ENCODE data around the gene DNAH3.

- TF ChIP-seq, protein P1, sequence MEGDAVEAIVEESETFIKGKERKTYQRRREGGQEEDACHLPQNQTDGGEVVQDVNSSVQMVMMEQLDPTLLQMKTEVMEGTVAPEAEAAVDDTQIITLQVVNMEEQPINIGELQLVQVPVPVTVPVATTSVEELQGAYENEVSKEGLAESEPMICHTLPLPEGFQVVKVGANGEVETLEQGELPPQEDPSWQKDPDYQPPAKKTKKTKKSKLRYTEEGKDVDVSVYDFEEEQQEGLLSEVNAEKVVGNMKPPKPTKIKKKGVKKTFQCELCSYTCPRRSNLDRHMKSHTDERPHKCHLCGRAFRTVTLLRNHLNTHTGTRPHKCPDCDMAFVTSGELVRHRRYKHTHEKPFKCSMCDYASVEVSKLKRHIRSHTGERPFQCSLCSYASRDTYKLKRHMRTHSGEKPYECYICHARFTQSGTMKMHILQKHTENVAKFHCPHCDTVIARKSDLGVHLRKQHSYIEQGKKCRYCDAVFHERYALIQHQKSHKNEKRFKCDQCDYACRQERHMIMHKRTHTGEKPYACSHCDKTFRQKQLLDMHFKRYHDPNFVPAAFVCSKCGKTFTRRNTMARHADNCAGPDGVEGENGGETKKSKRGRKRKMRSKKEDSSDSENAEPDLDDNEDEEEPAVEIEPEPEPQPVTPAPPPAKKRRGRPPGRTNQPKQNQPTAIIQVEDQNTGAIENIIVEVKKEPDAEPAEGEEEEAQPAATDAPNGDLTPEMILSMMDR (IDR thresholded peaks at IDR 0.05; ENCODE audit: control extremely low read depth in 1 of 3, insufficient read depth in 1 of 3, low read depth in 1 of 3, low read length in 3 of 3): no peak
- TF ChIP-seq SP2 (IDR thresholded peaks at IDR 0.05; ENCODE audit: low read length) (no peak), TEAD4 (IDR thresholded peaks at IDR 0.05; ENCODE audit: low read depth, low read length) (no peak), RAD21 (IDR thresholded peaks at IDR 0.05 in 1 of 2, conservative IDR thresholded peaks at IDR 0.05 in 1 of 2; ENCODE audit: low read depth in 2 of 2, low read length in 2 of 2) (no peak), KDM5A (IDR thresholded peaks at IDR 0.05; ENCODE audit: low read length) (no peak), YY1 (IDR thresholded peaks at IDR 0.05; ENCODE audit: low read depth, low read length) (no peak), POLR2A (IDR thresholded peaks at IDR 0.05; ENCODE audit: control extremely low read depth in 1 of 2, low read depth in 2 of 2, low read length in 2 of 2) (no peak), CEBPB (IDR thresholded peaks at IDR 0.05; ENCODE audit: low read depth, low read length) (no peak), EZH2 (IDR thresholded peaks at IDR 0.05; ENCODE audit: low read depth, low read length, severe bottlenecking) (no peak), CBX5 (IDR thresholded peaks at IDR 0.05; ENCODE audit: low read depth, low read length) (no peak), BCL11A (IDR thresholded peaks at IDR 0.05; ENCODE audit: low read depth in 2 of 2, low read length in 2 of 2) (no peak), CREB1 (IDR thresholded peaks at IDR 0.05) (no peak), KDM4A (IDR thresholded peaks at IDR 0.05; ENCODE audit: low read depth, low read length, severe bottlenecking) (no peak)
- TF ChIP-seq, protein P2, sequence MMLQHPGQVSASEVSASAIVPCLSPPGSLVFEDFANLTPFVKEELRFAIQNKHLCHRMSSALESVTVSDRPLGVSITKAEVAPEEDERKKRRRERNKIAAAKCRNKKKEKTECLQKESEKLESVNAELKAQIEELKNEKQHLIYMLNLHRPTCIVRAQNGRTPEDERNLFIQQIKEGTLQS (IDR thresholded peaks at IDR 0.05; ENCODE audit: insufficient read depth, low read depth, low read length): no peak
Measured at GRCh38 chr16:21199607-21200218, 49.1 kb upstream of the DNAH3 start.

Measured in H1 (cell line).